Liver (tissue), 10 donors: ENCODE measurements around the gene SYCP2. TPM values are rescaled to one million over a fixed set of nuclear protein-coding genes. Genes with fewer than 3 reads are reported as not detected.

Experiments
- DNase-seq: peaks from one replicate; pipeline ENCODE4 v3.0.0-alpha.2; 2017; ENCODE audit warnings: low spot score
- H3K27ac ChIP-seq, 2 donors: one replicate each; pipeline ENCODE4 v1.7.0; 2013; ENCODE audit warnings: inconsistent platforms in 2 of 2, low read length in 2 of 2, control low read depth in 1 of 2, low read depth in 1 of 2, mild to moderate bottlenecking in 1 of 2
- H3K27me3 ChIP-seq, 4 donors: one replicate each; pipeline versions ENCODE4 v1.6.1 to v1.7.0; 2013; ENCODE audit warnings: low read length in 3 of 4, inconsistent platforms in 1 of 4, mild to moderate bottlenecking in 1 of 4, moderate library complexity in 1 of 4; ENCODE audit not compliant: control insufficient read depth in 4 of 4, insufficient read depth in 4 of 4
- H3K36me3 ChIP-seq, 4 donors: one replicate each; pipeline versions ENCODE4 v1.6.1 to v1.7.0; 2013; ENCODE audit warnings: low read length in 3 of 4, mild to moderate bottlenecking in 3 of 4, low read depth in 1 of 4, moderate library complexity in 1 of 4; ENCODE audit not compliant: control insufficient read depth in 4 of 4, insufficient read depth in 3 of 4
- H3K4me1 ChIP-seq, 4 donors: one replicate each; pipeline versions ENCODE4 v1.6.1 to v1.7.0; 2013; ENCODE audit warnings: low read length in 3 of 4, mild to moderate bottlenecking in 3 of 4, moderate library complexity in 1 of 4; ENCODE audit not compliant: control insufficient read depth in 4 of 4, insufficient read depth in 4 of 4
- H3K4me3 ChIP-seq, 3 donors: one replicate each; pipeline versions ENCODE4 v1.6.1 to v1.7.0; 2013; ENCODE audit warnings: low read length in 3 of 3, control low read depth in 1 of 3, low read depth in 1 of 3, mild to moderate bottlenecking in 1 of 3
- H3K9ac ChIP-seq, 2 donors: one replicate each; pipeline ENCODE4 v1.7.0; 2013; ENCODE audit warnings: low read length in 2 of 2, mild to moderate bottlenecking in 2 of 2, moderate library complexity in 2 of 2, control low read depth in 1 of 2, low read depth in 1 of 2
- H3K9me3 ChIP-seq, 4 donors: one replicate each; pipeline versions ENCODE4 v1.6.1 to v1.7.0; 2013; ENCODE audit warnings: low read length in 3 of 4; ENCODE audit not compliant: control insufficient read depth in 4 of 4
- EGR1 ChIP-seq, 2 donors: IDR thresholded peaks; 2 replicates each; pipeline ENCODE4 v1.6.1; 2016 to 2018; ENCODE audit warnings: antibody characterized with exemption in 2 of 2, low read depth in 2 of 2
- FOXA1 ChIP-seq: IDR thresholded peaks from 2 replicates; pipeline ENCODE4 v1.6.1; 2016; ENCODE audit warnings: antibody characterized with exemption
- GABPA ChIP-seq, 2 donors: IDR thresholded peaks in 1 of 2; conservative IDR thresholded peaks in 1 of 2; 2 replicates each; pipeline ENCODE4 v1.6.1; 2016; ENCODE audit warnings: antibody characterized with exemption in 2 of 2, mild to moderate bottlenecking in 1 of 2, moderate library complexity in 1 of 2
- HNF4G ChIP-seq: IDR thresholded peaks from 2 replicates; pipeline ENCODE4 v1.6.1; 2016; ENCODE audit warnings: antibody characterized with exemption
- JUND ChIP-seq, 2 donors: IDR thresholded peaks; 2 replicates each; pipeline ENCODE4 v1.6.1; 2016; ENCODE audit warnings: antibody characterized with exemption in 2 of 2
- NR2F2 ChIP-seq: IDR thresholded peaks from 2 replicates; pipeline ENCODE4 v1.6.1; 2016; ENCODE audit warnings: antibody characterized with exemption
- RXRA ChIP-seq, 2 donors: IDR thresholded peaks; 2 replicates each; pipeline ENCODE4 v1.6.1; 2017 to 2018; ENCODE audit warnings: antibody characterized with exemption in 2 of 2, mild to moderate bottlenecking in 1 of 2
- SP1 ChIP-seq: IDR thresholded peaks from 2 replicates; pipeline ENCODE4 v1.6.1; 2018; ENCODE audit warnings: antibody characterized with exemption, mild to moderate bottlenecking
- TAF1 ChIP-seq: conservative IDR thresholded peaks from 2 replicates; pipeline ENCODE4 v1.6.1; 2016; ENCODE audit warnings: antibody characterized with exemption, mild to moderate bottlenecking
- YY1 ChIP-seq: IDR thresholded peaks from 2 replicates; pipeline ENCODE4 v1.6.1; 2016; ENCODE audit warnings: antibody characterized with exemption, mild to moderate bottlenecking
- WGBS: extraction: QIAGEN DNeasy Blood & Tissue Kit; methylation state at CpG from one replicate; pipeline ENCODE4 v1.1.7; 2013; 5-methylcytosine and 5-hydroxymethylcytosine counted together
- polyA plus RNA-seq, 2 donors: library from polyadenylated mRNA; stranded (reverse) in 1 of 2; unstranded in 1 of 2; fragments of 200-250 nt in 1 of 2; fragments of >200 nt in 1 of 2; fragmentation: Nextera tagmentation in 1 of 2; extraction: Ambion mirVana in 1 of 2; gene quantifications; one replicate each; pipeline versions ENCODE4 v1.2.1 to v1.2.3, GENCODE V29; 2013 to 2015
- small RNA-seq: library from RNA; depleted of rRNA; stranded (forward); fragments of <200 nt; gene quantifications from one replicate; pipeline ENCODE3, GENCODE V24; 2014
- total RNA-seq, 2 donors: library from RNA; depleted of rRNA; stranded (reverse); fragments of >200 nt; gene quantifications; one replicate each; pipeline ENCODE4 v1.2.3, GENCODE V29; 2014
- TF ChIP-seq, protein P1 (sequence below): fragments of 150-350 bp; IDR thresholded peaks from 2 replicates; pipeline ENCODE4 v1.5.1; 2017; ENCODE audit warnings: improper control_type of control experiment, low read depth, low read length; ENCODE audit not compliant: missing input control
- TF ChIP-seq, protein P2 (sequence below): IDR thresholded peaks from 2 replicates; pipeline ENCODE4 v1.6.1; 2016; ENCODE audit warnings: antibody characterized with exemption
- donor health status: healthy.
- donor health status: healthy.
- donor health status: healthy.
- donor health status: healthy.
- donor health status: healthy.

SYCP2 gene
- total and polyA plus RNA-seq, 4 donors: 0.07 to 0.84 (median 0.38) TPM

DNA sequence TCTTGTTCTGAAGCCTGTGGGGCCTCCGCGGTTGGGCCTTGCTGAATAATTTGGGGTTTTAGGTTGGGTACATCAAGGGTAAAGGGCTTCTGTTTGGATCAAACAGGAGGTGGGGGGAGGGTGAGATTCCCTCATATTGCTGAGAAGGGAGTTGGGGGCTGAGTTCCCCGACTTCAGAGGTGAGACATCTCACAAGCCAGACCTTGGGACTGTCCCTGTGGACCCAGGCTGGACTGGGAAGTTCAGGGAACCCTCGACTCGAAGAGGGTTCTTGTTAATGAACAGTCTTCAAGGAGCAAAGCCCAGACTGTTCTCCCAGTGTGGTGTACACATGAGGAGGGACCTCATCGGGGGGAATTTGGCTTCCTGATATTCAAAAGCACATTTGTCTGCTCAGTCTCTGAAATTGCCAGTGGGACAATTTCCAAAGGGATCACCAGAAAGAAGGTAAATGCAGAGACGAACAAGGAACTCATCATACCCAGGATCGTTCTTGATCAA, 118.5 kb downstream of the SYCP2 start:
- TF ChIP-seq FOXA1 (no peak), TAF1 (no peak), HNF4G (no peak), RXRA (IDR thresholded peaks at IDR 0.05) (no peak), GABPA (IDR thresholded peaks at IDR 0.05 in 1 of 2, conservative IDR thresholded peaks at IDR 0.05 in 1 of 2) (no peak), YY1 (no peak), JUND (IDR thresholded peaks at IDR 0.05) (no peak), NR2F2 (no peak), SP1 (no peak), EGR1 (IDR thresholded peaks at IDR 0.05; ENCODE audit: low read depth in 2 of 2) (no peak)
- TF ChIP-seq, protein P1, sequence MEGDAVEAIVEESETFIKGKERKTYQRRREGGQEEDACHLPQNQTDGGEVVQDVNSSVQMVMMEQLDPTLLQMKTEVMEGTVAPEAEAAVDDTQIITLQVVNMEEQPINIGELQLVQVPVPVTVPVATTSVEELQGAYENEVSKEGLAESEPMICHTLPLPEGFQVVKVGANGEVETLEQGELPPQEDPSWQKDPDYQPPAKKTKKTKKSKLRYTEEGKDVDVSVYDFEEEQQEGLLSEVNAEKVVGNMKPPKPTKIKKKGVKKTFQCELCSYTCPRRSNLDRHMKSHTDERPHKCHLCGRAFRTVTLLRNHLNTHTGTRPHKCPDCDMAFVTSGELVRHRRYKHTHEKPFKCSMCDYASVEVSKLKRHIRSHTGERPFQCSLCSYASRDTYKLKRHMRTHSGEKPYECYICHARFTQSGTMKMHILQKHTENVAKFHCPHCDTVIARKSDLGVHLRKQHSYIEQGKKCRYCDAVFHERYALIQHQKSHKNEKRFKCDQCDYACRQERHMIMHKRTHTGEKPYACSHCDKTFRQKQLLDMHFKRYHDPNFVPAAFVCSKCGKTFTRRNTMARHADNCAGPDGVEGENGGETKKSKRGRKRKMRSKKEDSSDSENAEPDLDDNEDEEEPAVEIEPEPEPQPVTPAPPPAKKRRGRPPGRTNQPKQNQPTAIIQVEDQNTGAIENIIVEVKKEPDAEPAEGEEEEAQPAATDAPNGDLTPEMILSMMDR: no peak
- TF ChIP-seq, protein P2, sequence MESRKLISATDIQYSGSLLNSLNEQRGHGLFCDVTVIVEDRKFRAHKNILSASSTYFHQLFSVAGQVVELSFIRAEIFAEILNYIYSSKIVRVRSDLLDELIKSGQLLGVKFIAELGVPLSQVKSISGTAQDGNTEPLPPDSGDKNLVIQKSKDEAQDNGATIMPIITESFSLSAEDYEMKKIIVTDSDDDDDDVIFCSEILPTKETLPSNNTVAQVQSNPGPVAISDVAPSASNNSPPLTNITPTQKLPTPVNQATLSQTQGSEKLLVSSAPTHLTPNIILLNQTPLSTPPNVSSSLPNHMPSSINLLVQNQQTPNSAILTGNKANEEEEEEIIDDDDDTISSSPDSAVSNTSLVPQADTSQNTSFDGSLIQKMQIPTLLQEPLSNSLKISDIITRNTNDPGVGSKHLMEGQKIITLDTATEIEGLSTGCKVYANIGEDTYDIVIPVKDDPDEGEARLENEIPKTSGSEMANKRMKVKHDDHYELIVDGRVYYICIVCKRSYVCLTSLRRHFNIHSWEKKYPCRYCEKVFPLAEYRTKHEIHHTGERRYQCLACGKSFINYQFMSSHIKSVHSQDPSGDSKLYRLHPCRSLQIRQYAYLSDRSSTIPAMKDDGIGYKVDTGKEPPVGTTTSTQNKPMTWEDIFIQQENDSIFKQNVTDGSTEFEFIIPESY: no peak
- no peak overlapping the region for H3K9ac ChIP-seq
- H3K9me3 ChIP-seq: no peaks in the 10 kb centered on the region
- peaks cover 0 to 6% (median 0%) of the 10 kb centered on the region in 4 donors for H3K27me3 ChIP-seq
- H3K4me3 ChIP-seq: no peak overlapping the region
- peak; percentile 13 for DNase-seq
- WGBS: 81% methylated on average over 8 of the region's 8 CpGs
- H3K4me1 ChIP-seq: no peaks in the 10 kb centered on the region
- no peak overlapping the region for H3K27ac ChIP-seq
- no peaks in the 10 kb centered on the region for H3K36me3 ChIP-seq

GRCh38 chr20:59813948-59814839, 119.2 kb downstream of the SYCP2 start:
- no peak overlapping the region for H3K27ac ChIP-seq
- no peaks in the 10 kb centered on the region for H3K9me3 ChIP-seq
- peak; percentile 26 for DNase-seq
- H3K4me3 ChIP-seq: no peak overlapping the region
- H3K9ac ChIP-seq: no peak overlapping the region
- peaks cover 0 to 6% (median 0%) of the 10 kb centered on the region in 4 donors for H3K27me3 ChIP-seq
- TF ChIP-seq, protein P2: no peak
- TF ChIP-seq RXRA (IDR thresholded peaks at IDR 0.05): no peak
- WGBS: 73% methylated on average over 21 of the region's 21 CpGs
- no peaks in the 10 kb centered on the region for H3K36me3 ChIP-seq
- H3K4me1 ChIP-seq: no peaks in the 10 kb centered on the region

Small RNAs within 50 kb of the gene (small RNA-seq; reads per million reads assigned to genes)
- gene RNU7-141P: not detected

Other genes starting within 250 kb of the SYCP2 start
- 1 to 10 TPM; 1.4 to 2.2 TPM for gene PPP1R3D, start 6.7 kb upstream of the SYCP2 start, total RNA-seq
- gene PPP1R3D, start 6.7 kb upstream of the SYCP2 start, polyA plus RNA-seq: under 1 TPM; 0.28 to 0.66 TPM
- 1 to 10 TPM; 1.7 to 5.0 TPM for gene FAM217B, start 6.8 kb upstream of the SYCP2 start, total RNA-seq
- gene FAM217B, start 6.8 kb upstream of the SYCP2 start, polyA plus RNA-seq: 1 to 10 TPM in 1 of 2 donors, under 1 TPM in 1; 0.88 to 1.8 TPM
- under 1 TPM; 0.59 to 0.70 TPM for gene CDH26, start 24.8 kb upstream of the SYCP2 start, total RNA-seq
- under 1 TPM; 0.03 to 0.28 TPM for gene CDH26, start 24.8 kb upstream of the SYCP2 start, polyA plus RNA-seq